ENCODE data around the gene ZNF227. TPM values are rescaled to one million over a fixed set of nuclear protein-coding genes. Genes with fewer than 3 reads are reported as not detected.
"Not testable (repeated sequence)": the region's sequence is repeated elsewhere in the genome, so short reads cannot be mapped to it uniquely, and the experiment has no call there.

The ZNF227 gene
- total RNA-seq, 1 experiment from 2014 or later: 28.4 TPM

DNA sequence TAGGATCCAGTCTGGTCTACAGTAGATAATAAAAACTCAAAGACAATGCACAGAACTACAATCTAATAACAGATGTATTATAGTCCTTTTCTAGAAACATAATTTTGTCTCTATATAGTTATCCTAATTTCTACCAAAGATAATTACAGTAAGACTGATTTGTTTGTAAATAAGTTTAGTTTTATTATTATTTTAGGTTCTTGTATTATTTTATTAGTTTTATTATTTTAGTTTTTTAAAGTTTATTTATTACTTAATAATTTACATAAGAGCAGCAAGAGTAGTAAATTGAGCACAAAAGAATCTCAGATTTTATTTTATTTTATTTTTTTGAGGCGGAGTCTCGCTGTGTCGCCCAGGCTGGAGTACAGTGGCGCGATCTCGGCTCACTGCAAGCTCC is 22.3 kb upstream of the ZNF227 start:
- Histone ChIP-seq H3K4me3 (ENCODE audit: low read length) (no peak overlapping the region), H3K9me2 (replicated peaks; ENCODE audit: insufficient read depth, low read length) (no peaks in the 10 kb centered on the region), H3K4me2 (ENCODE audit: low read depth, low read length, poor library complexity, severe bottlenecking) (no peak overlapping the region), H3K9ac (ENCODE audit: low read length) (no peak overlapping the region), H3K79me2 (ENCODE audit: low read length) (no peaks in the 10 kb centered on the region), H2AFZ (ENCODE audit: low read length) (no peak overlapping the region), H4K20me1 (ENCODE audit: insufficient read depth, low read depth, low read length) (no peaks in the 10 kb centered on the region), H3K9me3 (ENCODE audit: low read length) (peaks cover 5% of the 10 kb centered on the region; the same call in 1 of the 2 replicates), H3K27me3 (ENCODE audit: low read length) (no peaks in the 10 kb centered on the region), H3K36me3 (ENCODE audit: insufficient read depth, low read length) (no peaks in the 10 kb centered on the region), H3K27ac (ENCODE audit: low read length) (no peak overlapping the region), H3K4me1 (ENCODE audit: low read length) (no peaks in the 10 kb centered on the region)
- DNase-seq: no peak

DNA sequence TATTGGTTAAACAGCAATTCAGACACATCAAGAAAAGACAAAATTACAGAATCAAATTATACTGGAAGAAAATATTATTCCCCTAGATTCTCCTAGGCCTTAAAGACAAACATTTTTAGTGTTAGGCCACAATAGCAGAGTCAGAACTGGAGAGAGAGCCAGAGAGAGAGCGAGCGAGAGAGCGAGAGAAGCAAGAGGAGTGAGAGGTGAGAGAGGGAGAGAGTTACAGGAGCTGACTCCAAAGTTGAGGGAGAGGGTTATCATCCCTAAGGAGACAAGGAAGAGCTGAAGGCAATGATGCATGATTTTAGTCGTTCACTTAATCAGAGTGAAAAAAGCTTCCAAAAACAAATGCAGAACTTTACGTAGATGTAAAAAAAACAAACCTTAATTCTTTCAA is 20.2 kb upstream of the ZNF227 start:
- Histone ChIP-seq H3K9me3 (ENCODE audit: low read length) (0 out of 2 replicates have a peak, but pooled peaks cover 3% of the 10 kb centered on the region), H3K27ac (ENCODE audit: low read length) (no peak overlapping the region), H3K9ac (ENCODE audit: low read length) (no peak overlapping the region), H3K4me2 (ENCODE audit: low read depth, low read length, poor library complexity, severe bottlenecking) (no peak overlapping the region), H4K20me1 (ENCODE audit: insufficient read depth, low read depth, low read length) (no peaks in the 10 kb centered on the region), H2AFZ (ENCODE audit: low read length) (no peak overlapping the region), H3K27me3 (ENCODE audit: low read length) (no peaks in the 10 kb centered on the region), H3K36me3 (ENCODE audit: insufficient read depth, low read length) (no peaks in the 10 kb centered on the region), H3K9me2 (replicated peaks; ENCODE audit: insufficient read depth, low read length) (no peaks in the 10 kb centered on the region), H3K79me2 (ENCODE audit: low read length) (no peaks in the 10 kb centered on the region), H3K4me3 (ENCODE audit: low read length) (no peak overlapping the region), H3K4me1 (ENCODE audit: low read length) (no peaks in the 10 kb centered on the region)
- no peak for DNase-seq

DNA sequence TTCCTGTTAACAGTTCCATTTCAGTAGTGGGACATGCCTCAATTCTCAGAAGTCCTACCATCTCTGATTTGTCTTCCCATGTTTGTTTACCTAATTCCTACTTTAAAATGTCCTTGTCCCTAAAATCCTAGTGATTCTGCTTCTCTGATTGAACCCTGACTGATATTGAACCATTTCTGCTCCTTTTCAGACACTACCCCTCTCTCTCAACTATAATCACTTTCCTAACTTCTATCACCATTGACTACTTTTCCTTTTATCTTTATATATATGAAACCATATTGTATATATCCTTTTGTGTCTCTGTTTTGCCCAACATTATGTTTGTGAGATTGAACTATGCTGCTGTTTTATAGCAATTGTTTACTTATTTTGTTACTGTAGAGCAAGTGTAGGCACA is 15.6 kb upstream of the ZNF227 start:
- H3K27me3 ChIP-seq (ENCODE audit: low read length): no peaks in the 10 kb centered on the region
- no peak overlapping the region for H3K4me2 ChIP-seq (ENCODE audit: low read depth, low read length, poor library complexity, severe bottlenecking)
- peaks cover 3% of the 10 kb centered on the region; the same call in 1 of the 2 replicates for H3K9me3 ChIP-seq (ENCODE audit: low read length)
- no peak overlapping the region for H2AFZ ChIP-seq (ENCODE audit: low read length)
- no peaks in the 10 kb centered on the region for H3K4me1 ChIP-seq (ENCODE audit: low read length)
- no peaks in the 10 kb centered on the region for H3K36me3 ChIP-seq (ENCODE audit: insufficient read depth, low read length)
- H3K27ac ChIP-seq (ENCODE audit: low read length): no peak overlapping the region
- no peaks in the 10 kb centered on the region for H4K20me1 ChIP-seq (ENCODE audit: insufficient read depth, low read depth, low read length)
- no peak for DNase-seq
- H3K4me3 ChIP-seq (ENCODE audit: low read length): no peak overlapping the region
- H3K79me2 ChIP-seq (ENCODE audit: low read length): no peaks in the 10 kb centered on the region
- no peak overlapping the region for H3K9ac ChIP-seq (ENCODE audit: low read length)
- no peaks in the 10 kb centered on the region for H3K9me2 ChIP-seq (replicated peaks; ENCODE audit: insufficient read depth, low read length)

- DNase-seq: no peak
- no peak overlapping the region for H3K27ac ChIP-seq (ENCODE audit: low read length)
- no peaks in the 10 kb centered on the region for H3K36me3 ChIP-seq (ENCODE audit: insufficient read depth, low read length)
- H3K27me3 ChIP-seq (ENCODE audit: low read length): no peaks in the 10 kb centered on the region
- H3K4me2 ChIP-seq (ENCODE audit: low read depth, low read length, poor library complexity, severe bottlenecking): no peak overlapping the region
- no peaks in the 10 kb centered on the region for H3K79me2 ChIP-seq (ENCODE audit: low read length)
- no peak overlapping the region for H3K4me3 ChIP-seq (ENCODE audit: low read length)
- H4K20me1 ChIP-seq (ENCODE audit: insufficient read depth, low read depth, low read length): no peaks in the 10 kb centered on the region
- peaks cover 4% of the 10 kb centered on the region; the same call in 1 of the 2 replicates for H3K9me3 ChIP-seq (ENCODE audit: low read length)
- no peak overlapping the region for H3K9ac ChIP-seq (ENCODE audit: low read length)
- H3K9me2 ChIP-seq (replicated peaks; ENCODE audit: insufficient read depth, low read length): no peaks in the 10 kb centered on the region
- H3K4me1 ChIP-seq (ENCODE audit: low read length): no peaks in the 10 kb centered on the region
- H2AFZ ChIP-seq (ENCODE audit: low read length): no peak overlapping the region
These were observed 9.9 kb upstream of the ZNF227 start for GRCh38 chr19:44202470-44202869.

- Histone ChIP-seq H3K4me3 (ENCODE audit: low read length) (no peak overlapping the region), H3K27me3 (ENCODE audit: low read length) (no peaks in the 10 kb centered on the region), H3K9me2 (replicated peaks; ENCODE audit: insufficient read depth, low read length) (no peaks in the 10 kb centered on the region), H3K36me3 (ENCODE audit: insufficient read depth, low read length) (no peaks in the 10 kb centered on the region), H3K9ac (ENCODE audit: low read length) (no peak overlapping the region), H3K9me3 (ENCODE audit: low read length) (peaks cover 4% of the 10 kb centered on the region; the same call in 1 of the 2 replicates), H4K20me1 (ENCODE audit: insufficient read depth, low read depth, low read length) (no peaks in the 10 kb centered on the region), H3K4me2 (ENCODE audit: low read depth, low read length, poor library complexity, severe bottlenecking) (no peak overlapping the region), H2AFZ (ENCODE audit: low read length) (no peak overlapping the region), H3K79me2 (ENCODE audit: low read length) (no peaks in the 10 kb centered on the region), H3K27ac (ENCODE audit: low read length) (no peak overlapping the region), H3K4me1 (ENCODE audit: low read length) (no peaks in the 10 kb centered on the region)
- no peak for DNase-seq
These were observed 9.4 kb upstream of the ZNF227 start for GRCh38 chr19:44202974-44203373.

- not testable (repeated sequence) for H2AFZ ChIP-seq (ENCODE audit: low read length); H3K4me1 ChIP-seq (ENCODE audit: low read length); H3K4me3 ChIP-seq (ENCODE audit: low read length); H4K20me1 ChIP-seq (ENCODE audit: insufficient read depth, low read depth, low read length); H3K4me2 ChIP-seq (ENCODE audit: low read depth, low read length, poor library complexity, severe bottlenecking); H3K36me3 ChIP-seq (ENCODE audit: insufficient read depth, low read length); H3K9me2 ChIP-seq (replicated peaks; ENCODE audit: insufficient read depth, low read length); H3K9me3 ChIP-seq (ENCODE audit: low read length); H3K27me3 ChIP-seq (ENCODE audit: low read length); DNase-seq; H3K27ac ChIP-seq (ENCODE audit: low read length); H3K9ac ChIP-seq (ENCODE audit: low read length); H3K79me2 ChIP-seq (ENCODE audit: low read length)
These were observed 8.5 kb upstream of the ZNF227 start for GRCh38 chr19:44203877-44204276.

DNA sequence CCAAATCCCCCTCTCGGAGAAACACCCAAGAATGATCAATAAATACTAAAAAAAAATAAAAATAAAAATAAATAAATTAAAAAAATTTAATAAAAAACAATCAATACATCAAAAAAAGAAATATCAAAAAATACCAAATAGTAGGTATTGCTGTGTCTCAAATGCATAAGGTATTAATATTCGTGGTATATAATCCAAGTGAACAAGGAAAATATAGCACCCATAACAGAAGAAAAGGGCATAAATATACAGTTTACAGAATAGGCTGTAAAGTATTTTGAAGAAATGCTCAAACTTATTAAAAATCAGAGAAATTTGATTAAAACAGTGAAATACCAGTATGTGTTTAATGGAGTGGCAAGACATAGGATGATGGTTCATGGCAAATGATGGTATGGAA is 7.6 kb upstream of the ZNF227 start:
- Histone ChIP-seq H3K9me2 (replicated peaks; ENCODE audit: insufficient read depth, low read length) (no peaks in the 10 kb centered on the region), H3K4me3 (ENCODE audit: low read length) (no peak overlapping the region), H2AFZ (ENCODE audit: low read length) (no peak overlapping the region), H3K36me3 (ENCODE audit: insufficient read depth, low read length) (no peaks in the 10 kb centered on the region), H3K79me2 (ENCODE audit: low read length) (no peaks in the 10 kb centered on the region), H3K4me1 (ENCODE audit: low read length) (no peaks in the 10 kb centered on the region), H3K27me3 (ENCODE audit: low read length) (no peaks in the 10 kb centered on the region), H3K9ac (ENCODE audit: low read length) (no peak overlapping the region), H3K27ac (ENCODE audit: low read length) (no peak overlapping the region), H3K4me2 (ENCODE audit: low read depth, low read length, poor library complexity, severe bottlenecking) (no peak overlapping the region), H4K20me1 (ENCODE audit: insufficient read depth, low read depth, low read length) (no peaks in the 10 kb centered on the region), H3K9me3 (ENCODE audit: low read length) (peaks cover 4% of the 10 kb centered on the region; the same call in 1 of the 2 replicates)
- DNase-seq: no peak

DNA sequence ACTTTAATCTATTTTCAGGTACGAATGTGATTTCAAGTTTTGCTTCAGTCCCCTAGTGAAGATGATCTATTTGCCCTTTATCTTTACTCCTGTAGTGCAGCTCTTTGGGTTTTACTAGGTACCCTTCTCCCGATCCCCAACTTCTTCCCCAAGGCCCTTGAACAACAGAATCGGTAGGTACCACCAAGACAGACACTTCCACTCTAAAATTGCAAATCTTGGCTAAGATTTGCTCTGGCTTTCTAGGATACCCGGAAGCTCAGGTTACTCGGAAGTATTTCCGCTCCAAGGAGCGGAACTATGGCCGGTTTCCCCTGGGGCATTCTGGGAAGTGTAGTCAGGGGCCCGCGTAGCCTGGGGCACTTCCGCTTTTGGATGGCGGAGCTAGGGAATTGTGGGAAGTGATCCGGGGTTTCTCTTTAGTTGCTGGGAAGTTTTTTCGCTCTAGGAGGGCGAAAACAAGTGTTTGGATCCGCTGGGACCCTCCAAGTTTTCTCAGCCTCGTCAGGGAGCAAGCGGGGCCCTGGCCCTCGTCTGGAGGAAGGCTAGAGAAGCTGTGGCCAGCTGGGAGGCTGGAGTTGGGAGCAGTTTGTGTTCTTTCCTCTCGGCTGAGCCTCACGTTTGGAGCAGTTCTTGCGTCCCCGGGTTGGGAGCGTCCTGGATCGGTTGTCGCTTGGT is 5.1 kb upstream of the ZNF227 start:
- no peaks in the 10 kb centered on the region for H3K4me1 ChIP-seq (ENCODE audit: low read length)
- peaks cover 4% of the 10 kb centered on the region; the same call in 1 of the 2 replicates for H3K9me3 ChIP-seq (ENCODE audit: low read length)
- peak overlapping the region; percentile 63; the same call in 1 of the 2 replicates for H2AFZ ChIP-seq (ENCODE audit: low read length)
- H3K79me2 ChIP-seq (ENCODE audit: low read length): no peaks in the 10 kb centered on the region
- H3K9me2 ChIP-seq (replicated peaks; ENCODE audit: insufficient read depth, low read length): no peaks in the 10 kb centered on the region
- peak overlapping the region; percentile 61 for H3K4me2 ChIP-seq (ENCODE audit: low read depth, low read length, poor library complexity, severe bottlenecking)
- peak overlapping the region; percentile 72 for H3K4me3 ChIP-seq (ENCODE audit: low read length)
- no peak overlapping the region for H3K27ac ChIP-seq (ENCODE audit: low read length)
- no peaks in the 10 kb centered on the region for H3K27me3 ChIP-seq (ENCODE audit: low read length)
- H3K9ac ChIP-seq (ENCODE audit: low read length): peak overlapping the region; percentile 74
- H4K20me1 ChIP-seq (ENCODE audit: insufficient read depth, low read depth, low read length): no peaks in the 10 kb centered on the region
- peak; percentile 93 for DNase-seq
- no peaks in the 10 kb centered on the region for H3K36me3 ChIP-seq (ENCODE audit: insufficient read depth, low read length)

Measured in Karpas-422 (cell line).